HuH-7.5 (cell line): ENCODE measurements around the gene DDAH2.
A peak's percentile ranks its signal among the peaks of the same experiment; 100 is the strongest.

Experiments
- DNase-seq: peaks from one replicate; pipeline ENCODE4 v3.0.0; 2011; ENCODE audit warnings: low spot score

Gene DDAH2, protein sequence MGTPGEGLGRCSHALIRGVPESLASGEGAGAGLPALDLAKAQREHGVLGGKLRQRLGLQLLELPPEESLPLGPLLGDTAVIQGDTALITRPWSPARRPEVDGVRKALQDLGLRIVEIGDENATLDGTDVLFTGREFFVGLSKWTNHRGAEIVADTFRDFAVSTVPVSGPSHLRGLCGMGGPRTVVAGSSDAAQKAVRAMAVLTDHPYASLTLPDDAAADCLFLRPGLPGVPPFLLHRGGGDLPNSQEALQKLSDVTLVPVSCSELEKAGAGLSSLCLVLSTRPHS

DNA sequence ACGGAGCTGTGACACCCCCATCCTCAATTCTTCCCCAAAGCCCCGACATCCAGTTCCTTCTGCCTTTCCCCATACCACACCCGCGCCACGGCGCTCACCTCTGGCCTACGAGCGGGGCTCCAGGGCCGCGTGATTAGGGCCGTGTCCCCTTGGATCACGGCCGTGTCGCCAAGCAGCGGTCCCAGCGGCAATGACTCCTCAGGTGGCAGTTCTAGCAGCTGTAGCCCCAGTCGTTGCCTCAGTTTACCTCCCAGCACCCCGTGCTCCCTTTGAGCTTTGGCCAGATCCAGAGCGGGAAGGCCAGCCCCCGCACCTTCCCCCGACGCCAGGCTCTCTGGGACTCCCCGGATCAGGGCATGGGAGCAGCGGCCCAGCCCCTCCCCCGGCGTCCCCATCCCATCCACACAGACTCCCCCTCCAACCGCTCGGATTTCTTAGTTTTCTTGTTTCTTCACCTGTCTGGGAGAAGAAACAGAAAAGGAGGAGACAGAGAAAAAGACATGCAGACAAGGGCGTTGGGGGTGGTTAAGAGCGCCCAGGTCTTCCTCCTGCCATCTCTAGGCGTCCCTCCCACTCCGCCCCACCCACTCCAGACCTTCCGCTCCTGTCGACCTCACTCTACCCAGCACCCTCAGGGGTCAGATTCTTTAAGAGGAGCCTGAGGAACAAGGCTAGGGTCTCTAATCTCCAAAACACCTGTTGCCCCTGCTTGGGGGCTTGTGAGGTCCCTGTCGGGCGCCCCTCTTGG, at the start of gene DDAH2:
Gene DDAH2, minus strand, starts transcription at position 533 of the 748 bp plus-strand sequence. Its CDS starts 138 bp downstream, at position 395.
- no peak for DNase-seq

DNA sequence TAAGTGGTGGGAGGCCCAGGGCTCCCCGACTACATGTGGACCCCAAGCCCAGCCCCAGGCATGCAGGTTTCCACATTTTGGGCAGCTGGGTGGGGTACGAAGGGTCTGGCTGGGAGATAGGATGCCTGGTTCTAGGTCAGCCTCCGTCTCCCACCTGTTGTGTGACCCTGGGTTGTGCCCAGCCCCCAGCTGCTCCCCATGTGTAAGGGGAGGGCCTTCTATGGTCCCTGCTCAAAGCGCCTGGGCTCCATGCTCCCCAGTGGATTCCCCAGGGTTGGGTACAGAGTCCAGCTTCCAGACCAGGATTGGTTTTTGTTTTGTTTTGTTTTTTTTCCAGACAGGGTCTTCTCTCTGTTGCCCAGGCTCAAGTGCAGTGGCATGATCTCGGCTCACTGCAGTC, 49.1 kb upstream of the DDAH2 start:
- no peak for DNase-seq

GRCh38 chr6:31777667-31778050, 48.6 kb upstream of the DDAH2 start:
- no peak for DNase-seq

DNA sequence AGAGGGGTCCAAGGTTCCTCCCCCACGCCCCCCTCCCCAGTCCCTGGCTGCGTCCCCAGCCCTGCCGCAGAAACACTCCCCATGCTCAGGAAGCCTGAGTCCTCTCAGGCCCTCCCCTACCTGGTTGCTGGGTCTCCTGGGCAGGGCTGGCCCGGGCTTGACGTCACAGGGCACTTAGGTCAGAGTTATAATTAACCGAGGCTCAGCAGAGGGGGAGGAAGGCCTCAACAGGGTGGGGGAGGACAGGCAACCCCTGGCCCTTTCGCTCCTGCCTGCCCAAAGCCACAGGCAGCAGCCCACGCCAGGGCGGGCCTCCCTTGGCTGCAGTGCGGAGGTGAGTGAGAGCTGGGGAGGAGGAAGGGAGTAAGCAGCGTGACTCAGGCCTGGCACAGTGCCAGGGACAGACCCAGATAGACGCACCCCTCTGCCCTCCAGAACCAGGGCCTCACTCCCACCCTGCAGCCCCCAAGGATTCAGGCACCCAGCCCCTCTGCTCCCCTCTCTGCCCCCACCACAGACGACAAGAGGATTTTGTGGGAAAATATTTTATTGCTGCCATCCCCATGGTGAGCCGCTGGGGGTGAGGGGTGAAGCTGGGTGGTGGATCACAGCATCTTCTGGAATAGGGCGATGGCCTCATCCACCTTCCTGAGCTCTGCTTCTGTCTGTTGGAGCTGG, 48.0 kb upstream of the DDAH2 start, which contains the start of gene VWA7:
Gene VWA7, minus strand, starts transcription at position 340 of the 678 bp plus-strand sequence. CDS start 549 bp downstream, outside the sequence.
- peak; percentile 81 for DNase-seq

- no peak for DNase-seq
Measured at GRCh38 chr6:31776485-31776988, 47.4 kb upstream of the DDAH2 start.

DNA sequence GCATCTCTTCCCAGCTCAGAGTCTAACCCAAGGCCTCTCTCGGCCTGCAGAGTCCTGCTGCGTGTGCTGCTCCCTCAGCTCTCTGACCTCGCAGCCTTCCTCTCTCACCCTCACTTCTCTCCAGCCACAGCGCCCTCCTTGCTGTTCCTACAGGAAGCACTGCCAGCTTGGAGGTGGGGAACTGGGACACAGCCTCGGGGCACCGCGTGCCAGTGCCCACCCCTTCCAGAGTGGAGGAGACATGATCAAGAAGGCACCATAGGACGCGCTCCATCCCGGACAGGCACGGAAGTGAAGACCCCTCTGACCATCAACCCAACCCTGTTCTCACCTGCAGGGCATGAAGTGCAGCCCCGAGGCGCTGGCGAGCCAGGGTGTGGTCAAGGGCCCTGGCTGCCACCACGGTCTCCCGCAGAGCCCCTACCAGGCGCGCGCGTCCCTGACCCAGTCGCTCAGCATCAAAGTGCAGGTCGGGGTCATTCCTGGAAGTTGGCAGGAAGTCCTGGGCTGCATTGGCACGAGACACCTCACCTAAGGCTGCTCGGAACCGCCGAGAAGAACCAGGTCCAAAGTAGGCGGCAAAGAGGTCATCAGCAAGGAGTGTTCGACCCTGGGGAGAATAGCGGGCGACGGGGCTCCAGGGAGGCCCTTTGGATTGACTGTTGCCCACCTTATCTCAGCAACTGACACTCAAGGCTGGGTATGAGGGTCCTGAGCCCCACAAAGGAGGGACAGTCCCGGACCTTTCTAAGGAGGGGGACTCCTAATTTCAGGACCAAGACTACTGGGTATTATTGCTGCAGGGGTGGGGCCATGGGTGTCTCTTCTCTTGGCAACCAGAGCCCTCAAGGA, 46.8 kb upstream of the DDAH2 start:
- no peak for DNase-seq

GRCh38 chr6:31775184-31775583, 46.1 kb upstream of the DDAH2 start:
- no peak for DNase-seq

DNA sequence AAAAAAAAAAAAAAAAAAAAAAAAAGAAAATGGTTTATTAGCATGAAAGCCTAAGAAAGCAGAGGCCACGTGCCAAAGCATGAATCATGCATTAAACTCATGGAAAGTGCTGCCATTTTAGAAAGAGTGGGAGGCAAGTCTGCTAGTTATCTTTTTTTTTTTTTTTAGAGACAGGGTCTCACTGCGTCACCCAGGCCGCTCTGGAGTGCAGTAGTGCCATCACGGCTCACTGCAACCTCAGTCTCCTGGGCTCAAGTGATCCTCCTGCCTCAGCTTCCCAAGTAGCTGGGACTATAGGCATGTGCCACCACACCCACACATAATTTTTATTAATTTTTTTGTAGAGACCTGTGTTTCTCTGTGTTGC, 42.9 kb upstream of the DDAH2 start:
- DNase-seq: no peak

GRCh38 chr6:31770860-31771259, 41.8 kb upstream of the DDAH2 start:
- no peak for DNase-seq

- peak; percentile 94 for DNase-seq
Measured at GRCh38 chr6:31769684-31770371, 40.7 kb upstream of the DDAH2 start.

DNA sequence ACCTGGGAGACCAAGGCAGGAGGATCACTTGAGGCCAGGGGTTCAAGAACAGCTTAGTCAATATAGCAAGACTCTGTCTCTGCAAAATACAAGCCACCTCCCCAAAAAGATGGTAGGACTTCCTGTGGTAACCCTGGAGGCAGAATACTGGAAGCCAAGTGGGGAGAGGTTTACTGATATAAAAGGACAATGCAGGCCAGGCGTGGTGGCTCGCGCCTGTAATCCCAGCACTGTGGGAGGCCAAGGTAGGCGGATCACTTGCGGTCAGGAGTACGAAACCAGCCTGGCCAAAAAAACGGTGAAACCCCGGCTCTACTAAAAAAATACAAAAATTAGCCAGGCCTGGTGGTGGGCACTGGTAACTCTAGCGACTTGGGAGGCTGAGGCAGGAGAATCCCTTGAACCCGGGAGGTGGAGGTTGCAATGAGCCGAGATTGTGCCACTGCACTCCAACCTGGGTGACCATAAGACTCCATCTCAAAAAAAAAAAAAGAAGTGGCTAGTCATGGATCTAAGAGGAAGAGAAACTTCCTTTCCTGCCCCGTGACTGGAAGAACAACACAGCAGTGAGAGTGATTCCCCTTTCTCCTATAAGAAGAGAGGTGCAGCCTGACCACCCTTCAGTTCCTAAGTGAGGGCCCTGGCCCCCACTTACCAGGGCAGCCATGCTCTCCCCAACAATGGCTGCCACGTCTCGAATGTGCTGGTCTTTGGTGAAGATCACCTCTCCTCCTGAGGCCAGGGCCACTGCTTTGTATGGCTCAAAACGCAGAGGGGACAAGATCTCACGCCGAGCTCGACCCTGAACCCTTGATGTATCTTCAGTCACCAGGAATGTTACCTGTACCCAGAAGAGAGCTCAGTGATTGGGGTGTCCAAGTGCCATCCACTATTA, 39.5 kb upstream of the DDAH2 start:
- DNase-seq: no peak

DNA sequence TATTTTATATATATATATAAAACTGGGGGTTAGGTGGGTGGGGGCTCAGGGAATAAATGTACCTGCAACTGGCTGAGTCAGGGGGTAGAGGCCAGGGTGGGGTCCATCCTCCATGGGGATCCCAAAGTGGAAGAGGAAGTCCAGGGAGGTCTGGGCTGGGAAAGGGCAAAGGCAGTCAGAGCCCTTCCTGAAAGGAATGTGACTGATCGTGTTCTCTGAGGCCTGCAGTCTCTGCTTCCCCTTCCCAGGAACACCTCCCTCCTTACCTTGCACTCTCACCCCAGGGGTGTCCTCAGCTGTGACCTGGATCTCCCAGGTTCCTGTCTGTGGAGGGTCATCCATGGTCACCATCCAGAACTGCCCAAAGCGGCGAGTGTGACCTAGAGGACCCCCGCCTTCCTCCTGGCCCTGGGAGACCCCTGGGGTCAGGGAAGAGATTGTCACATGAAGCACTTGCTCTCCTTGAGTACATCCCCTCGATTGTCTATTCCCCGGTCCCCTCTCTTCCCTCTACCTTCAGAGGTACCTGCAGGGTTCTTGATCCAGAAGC, 38.1 kb upstream of the DDAH2 start:
- no peak for DNase-seq

- no peak for DNase-seq
Measured at GRCh38 chr6:31765910-31766794, 37.1 kb upstream of the DDAH2 start.

GRCh38 chr6:31765559-31765909, 36.4 kb upstream of the DDAH2 start:
- DNase-seq: no peak

GRCh38 chr6:31764198-31764597, 35.1 kb upstream of the DDAH2 start:
- DNase-seq: no peak

DNA sequence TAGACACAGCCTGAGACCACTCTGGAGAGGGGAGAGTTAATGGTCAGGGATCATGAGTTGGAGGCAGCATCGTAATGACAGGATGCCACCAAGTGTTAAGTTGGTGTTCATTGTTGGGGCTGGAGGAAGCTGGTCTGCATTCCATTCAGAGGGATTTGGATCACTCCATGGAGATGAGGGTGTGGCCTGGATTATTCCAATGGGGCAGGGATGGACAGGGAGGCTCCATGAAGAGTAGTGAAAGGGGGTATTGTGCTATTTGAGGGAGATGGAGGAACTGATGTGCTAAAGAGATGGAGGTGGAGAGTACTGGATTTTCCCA, 34.5 kb upstream of the DDAH2 start:
- DNase-seq: no peak

- no peak for DNase-seq
Measured at GRCh38 chr6:31762878-31763618, 33.9 kb upstream of the DDAH2 start.

DNA sequence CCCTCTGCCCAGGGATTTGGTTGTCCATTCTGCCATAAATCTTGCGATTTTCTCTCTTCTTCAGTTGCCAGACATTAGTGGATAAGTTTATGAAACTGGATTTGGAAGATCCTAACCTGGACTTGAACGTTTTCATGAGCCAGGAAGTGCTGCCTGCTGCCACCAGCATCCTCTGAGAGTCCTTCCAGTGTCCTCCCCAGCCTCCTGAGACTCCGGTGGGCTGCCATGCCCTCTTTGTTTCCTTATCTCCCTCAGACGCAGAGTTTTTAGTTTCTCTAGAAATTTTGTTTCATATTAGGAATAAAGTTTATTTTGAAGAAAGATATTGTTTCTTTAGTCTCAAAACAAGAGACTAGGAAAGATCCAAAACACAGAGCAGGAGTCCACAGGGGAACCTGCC, 33.3 kb upstream of the DDAH2 start, which contains the start of gene SAPCD1:
Gene SAPCD1, plus strand, starts transcription at position 301 of the 400 bp plus-strand sequence. CDS start 399 bp downstream, outside the sequence.
- no peak for DNase-seq
